Measurements from ENCODE around the gene BOLA2B. TPM values are rescaled to one million over a fixed set of nuclear protein-coding genes. Genes with fewer than 3 reads are reported as not detected.

BOLA2B gene
- total RNA-seq, 1 donor from 2014 or later = 51.7 TPM

GRCh38 chr16:30187971-30188561 lies 5.4 kb downstream of the BOLA2B start:
- H3K4me3 ChIP-seq = no peak overlapping the region
- H3K36me3 ChIP-seq = peaks cover 10% of the 10 kb centered on the region
- no peak overlapping the region for H3K27ac ChIP-seq
- intact Hi-C loops (cut with DNase I) = no loop called here
- ATAC-seq (no peak), DNase-seq (peak; percentile 43)
- no peak for TF ChIP-seq CTCF (IDR thresholded peaks at IDR 0.05)
- H3K27me3 ChIP-seq (ENCODE audit: low read depth) = no peaks in the 10 kb centered on the region
- peaks cover 14% of the 10 kb centered on the region for H3K4me1 ChIP-seq
- no peaks in the 10 kb centered on the region for H3K9me3 ChIP-seq

GRCh38 chr16:30187556-30187865 lies 6.0 kb downstream of the BOLA2B start:
- no peak for TF ChIP-seq CTCF (IDR thresholded peaks at IDR 0.05)
- Histone ChIP-seq H3K9me3 (no peaks in the 10 kb centered on the region), H3K4me3 (no peak overlapping the region), H3K4me1 (peaks cover 17% of the 10 kb centered on the region), H3K27me3 (ENCODE audit: low read depth) (no peaks in the 10 kb centered on the region), H3K36me3 (peaks cover 10% of the 10 kb centered on the region), H3K27ac (no peak overlapping the region)
- ATAC-seq = no peak
- intact Hi-C loops (cut with DNase I) = no loop called here
- no peak for DNase-seq

- Histone ChIP-seq H3K4me3 (peak overlapping the region; percentile 69), H3K27me3 (ENCODE audit: low read depth) (no peaks in the 10 kb centered on the region), H3K4me1 (peaks cover 20% of the 10 kb centered on the region), H3K36me3 (peaks cover 10% of the 10 kb centered on the region), H3K27ac (peak overlapping the region; percentile 78), H3K9me3 (no peaks in the 10 kb centered on the region)
- peak; percentile 35 to 37 for ATAC-seq
- DNase-seq = peak; percentile 88
- intact Hi-C loops (cut with DNase I) = no loop called here
- TF ChIP-seq CTCF (IDR thresholded peaks at IDR 0.05) = peak; percentile 77
These were observed 6.5 kb downstream of the BOLA2B start for GRCh38 chr16:30186782-30187555.

GRCh38 chr16:30186444-30186781 lies 7.1 kb downstream of the BOLA2B start:
- DNase-seq (peak; percentile 43), ATAC-seq (no peak)
- Histone ChIP-seq H3K4me1 (peaks cover 20% of the 10 kb centered on the region), H3K9me3 (no peaks in the 10 kb centered on the region), H3K36me3 (peaks cover 10% of the 10 kb centered on the region), H3K4me3 (peak overlapping the region; percentile 69), H3K27ac (peak overlapping the region; percentile 78), H3K27me3 (ENCODE audit: low read depth) (no peaks in the 10 kb centered on the region)
- intact Hi-C loops (cut with DNase I) = no loop called here
- TF ChIP-seq CTCF (IDR thresholded peaks at IDR 0.05) = no peak

- intact Hi-C loops (cut with DNase I) = no loop called here
- Histone ChIP-seq H3K4me3 (peak overlapping the region; percentile 69), H3K9me3 (no peaks in the 10 kb centered on the region), H3K27me3 (ENCODE audit: low read depth) (no peaks in the 10 kb centered on the region), H3K36me3 (peaks cover 10% of the 10 kb centered on the region), H3K27ac (peak overlapping the region; percentile 78), H3K4me1 (peaks cover 20% of the 10 kb centered on the region)
- TF ChIP-seq CTCF (IDR thresholded peaks at IDR 0.05) = no peak
- ATAC-seq (peak; percentile 45 to 67), DNase-seq (peak; percentile 84)
These were observed 7.6 kb downstream of the BOLA2B start for GRCh38 chr16:30185683-30186421.

All from lower lobe of right lung (tissue), 2 donors.